GM19324 (cell line): Measurements from ENCODE around the gene ZNF311.
A peak's percentile ranks its signal among the peaks of the same experiment; 100 is the strongest.
"Not testable (repeated sequence)": the region's sequence is repeated elsewhere in the genome, so short reads cannot be mapped to it uniquely, and the experiment has no call there.

Experiments
- ATAC-seq: cut with Tn5 transposase; IDR thresholded peaks from one replicate; pipeline ENCODE4 v1.9.1; 2021; ENCODE audit warnings: mild to moderate bottlenecking, moderate library complexity; ENCODE audit not compliant: unreplicated experiment, low FRiP score

ZNF311 gene

DNA sequence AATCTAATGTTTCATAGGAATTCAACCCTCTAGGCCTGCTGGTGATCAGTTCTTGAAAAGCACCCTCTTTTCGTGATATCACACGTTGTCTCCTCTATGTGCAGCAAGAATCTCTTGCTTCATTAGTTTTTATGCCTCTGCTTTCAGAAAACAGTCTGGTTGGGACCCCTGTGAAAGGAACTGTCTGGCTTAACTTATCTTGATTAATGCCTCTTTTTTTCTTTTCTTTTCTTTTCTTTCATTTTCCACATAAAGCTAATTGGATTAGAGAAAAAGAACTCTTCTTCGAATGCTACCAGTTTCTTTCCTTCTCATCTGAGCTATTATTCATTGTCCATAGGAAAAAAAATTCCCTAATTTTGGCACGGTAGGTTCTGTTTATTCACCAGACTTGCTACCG lies 21.3 kb downstream of the ZNF311 start:
- ATAC-seq: no peak

DNA sequence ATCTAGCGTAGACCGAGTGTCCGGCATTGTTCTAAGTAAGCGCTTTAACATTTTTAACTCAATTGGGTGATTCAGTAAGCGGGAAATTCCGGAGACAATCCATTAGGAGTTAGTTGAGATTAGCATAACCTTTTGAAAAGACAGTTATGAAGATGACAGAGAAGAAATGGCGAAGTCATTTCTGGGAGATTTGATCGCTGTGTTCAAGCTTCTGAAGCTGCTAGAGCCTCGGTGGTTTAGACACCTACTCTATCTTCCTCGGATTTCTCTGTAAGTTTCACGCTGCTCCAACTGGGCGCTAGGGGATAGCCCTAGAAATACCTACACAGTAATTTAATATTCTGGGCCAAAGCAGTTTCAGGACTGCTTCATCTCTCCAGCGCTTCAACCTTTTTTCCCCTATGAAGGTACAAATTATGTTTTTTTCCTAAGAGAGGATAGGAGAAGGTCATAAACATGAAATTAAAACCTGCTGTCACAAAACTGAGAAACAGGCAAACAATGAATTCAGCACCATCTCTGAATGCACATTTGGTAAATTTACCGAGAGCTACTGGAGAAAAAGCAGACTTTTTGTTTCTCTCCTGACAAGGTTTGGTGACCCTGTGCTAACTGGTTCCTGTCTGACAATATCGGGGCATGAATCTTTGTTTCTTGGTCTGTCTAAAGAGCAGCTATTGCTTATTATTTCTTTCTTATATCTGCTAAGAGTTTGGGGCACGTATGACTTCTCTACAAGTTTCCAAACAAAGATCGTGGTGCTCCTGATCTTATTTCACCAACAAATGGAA lies 22.4 kb downstream of the ZNF311 start:
- ATAC-seq: no peak

DNA sequence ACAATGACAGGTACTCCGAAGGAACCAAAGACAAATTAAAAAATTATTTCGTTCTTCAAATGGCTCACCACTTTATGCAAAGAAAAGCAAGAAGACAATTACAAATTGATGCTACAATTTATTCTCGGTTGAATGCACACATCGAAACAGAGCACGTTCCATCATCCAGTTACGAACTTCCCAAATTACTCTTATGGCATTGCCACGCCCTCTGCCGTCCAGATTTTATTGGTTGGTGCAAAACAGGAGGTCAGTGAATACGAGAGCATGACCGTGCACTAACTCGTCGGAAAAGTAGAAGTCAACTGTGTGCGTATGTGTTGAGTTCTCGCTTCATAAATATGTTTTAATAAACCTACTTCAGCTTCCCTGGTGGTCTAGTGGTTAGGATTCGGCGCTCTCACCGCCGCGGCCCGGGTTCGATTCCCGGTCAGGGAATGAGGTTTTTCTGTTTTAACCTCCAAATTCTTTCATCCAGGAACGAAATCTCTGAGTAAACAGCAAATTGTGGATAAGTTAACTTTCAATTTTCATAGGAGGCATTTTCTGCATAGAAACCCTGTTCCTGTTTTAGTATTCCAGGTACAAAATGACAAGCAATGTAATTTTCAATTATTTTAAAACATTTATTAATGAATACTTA lies 23.2 kb downstream of the ZNF311 start:
- ATAC-seq: peak; percentile 49

DNA sequence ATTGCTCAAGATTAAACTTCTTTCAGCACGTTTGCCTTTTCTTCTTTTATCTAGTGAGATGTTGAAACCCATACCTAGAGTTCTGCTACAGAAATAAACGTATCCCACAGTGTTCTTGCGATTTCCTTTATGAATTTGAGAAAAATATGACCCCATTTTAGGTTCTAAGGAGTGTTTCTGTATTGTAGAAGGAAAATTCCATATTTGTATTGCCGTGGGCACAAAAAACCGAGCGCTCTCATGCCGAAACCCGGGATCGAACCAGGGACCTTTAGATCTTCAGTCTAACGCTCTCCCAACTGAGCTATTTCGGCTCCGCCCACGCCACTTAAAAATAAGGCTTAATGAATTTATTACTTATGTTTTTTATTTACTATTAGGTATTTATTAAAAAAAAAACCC lies 23.7 kb downstream of the ZNF311 start:
- no peak for ATAC-seq

DNA sequence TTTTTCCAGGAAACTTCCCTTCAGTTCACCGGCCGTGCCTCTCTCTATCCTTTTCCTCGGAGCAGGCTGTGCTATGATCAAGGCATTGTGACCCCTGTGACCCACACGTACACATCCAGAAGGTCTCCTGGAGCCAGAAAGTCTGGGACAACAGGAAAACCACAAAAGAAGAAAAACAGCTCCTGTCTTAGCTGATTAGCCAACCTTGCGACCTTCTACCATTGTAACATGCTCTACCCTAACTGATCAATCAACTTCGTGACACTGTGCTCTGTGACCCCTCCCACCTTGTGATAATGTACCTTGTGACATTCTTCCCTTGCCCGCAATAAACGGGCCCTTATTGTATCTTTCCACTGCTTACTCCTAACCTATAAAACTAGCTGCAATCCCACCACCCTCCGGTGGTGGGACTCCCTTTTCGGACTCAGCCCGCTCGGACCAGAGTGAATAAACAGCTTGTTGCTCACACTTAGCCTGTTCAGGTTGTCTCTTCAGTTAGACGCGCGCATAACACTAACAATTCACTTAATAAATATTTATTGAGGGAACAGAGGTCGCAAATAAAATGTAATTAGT lies 24.2 kb downstream of the ZNF311 start:
- ATAC-seq: no peak

DNA sequence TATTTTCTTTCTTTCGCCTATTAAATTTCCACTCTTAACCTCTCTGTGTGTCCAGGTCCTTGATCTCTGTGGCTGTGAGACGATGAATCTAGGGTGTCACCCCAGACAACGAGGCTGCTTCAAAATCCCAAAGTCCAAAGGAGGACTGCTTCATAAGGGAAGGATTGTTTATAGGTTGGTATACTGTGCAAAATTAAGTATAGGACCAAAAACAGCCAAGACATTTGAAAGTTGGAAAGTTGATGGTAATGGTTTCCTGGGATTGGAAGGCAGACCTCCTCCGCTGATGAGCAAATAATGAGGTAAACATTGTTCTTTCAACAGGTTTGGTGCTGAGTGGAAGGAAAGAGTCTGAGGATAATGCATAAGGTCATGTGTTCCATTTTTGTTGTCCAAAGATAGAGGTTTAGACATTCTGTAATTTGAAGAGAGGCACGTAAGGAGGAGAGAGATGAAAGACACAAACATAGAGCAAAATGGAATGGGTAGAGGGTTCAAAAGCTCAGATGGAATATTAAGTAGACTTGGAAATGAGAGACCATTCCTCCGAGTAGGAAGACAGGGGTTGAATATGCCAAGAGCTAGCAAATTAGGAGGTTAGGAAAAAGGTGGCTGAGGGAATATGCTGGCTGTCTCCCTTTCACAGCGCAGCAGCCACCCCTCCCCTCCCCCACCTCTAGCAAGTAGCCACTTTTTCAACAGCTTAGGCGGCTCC lies 24.8 kb downstream of the ZNF311 start:
- no peak for ATAC-seq

DNA sequence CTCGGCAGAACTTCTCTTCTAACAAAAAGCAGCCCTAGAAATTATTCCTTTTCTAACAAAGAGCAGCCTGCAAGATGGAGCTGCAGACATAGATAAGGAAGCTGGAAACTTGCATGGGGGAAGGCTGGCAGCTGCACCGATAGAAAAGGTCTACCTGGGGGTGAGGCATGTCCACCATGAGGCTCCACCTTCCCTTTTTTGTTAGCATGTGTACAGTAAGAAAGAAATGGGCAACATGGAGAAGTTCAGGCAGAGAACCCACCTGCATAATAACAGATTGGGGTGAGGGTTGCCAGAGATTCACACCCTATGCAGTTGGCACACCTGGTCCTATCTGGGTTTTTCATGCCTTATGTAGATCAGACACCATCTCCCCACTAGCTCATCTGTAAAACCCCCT lies 25.4 kb downstream of the ZNF311 start:
- no peak for ATAC-seq

DNA sequence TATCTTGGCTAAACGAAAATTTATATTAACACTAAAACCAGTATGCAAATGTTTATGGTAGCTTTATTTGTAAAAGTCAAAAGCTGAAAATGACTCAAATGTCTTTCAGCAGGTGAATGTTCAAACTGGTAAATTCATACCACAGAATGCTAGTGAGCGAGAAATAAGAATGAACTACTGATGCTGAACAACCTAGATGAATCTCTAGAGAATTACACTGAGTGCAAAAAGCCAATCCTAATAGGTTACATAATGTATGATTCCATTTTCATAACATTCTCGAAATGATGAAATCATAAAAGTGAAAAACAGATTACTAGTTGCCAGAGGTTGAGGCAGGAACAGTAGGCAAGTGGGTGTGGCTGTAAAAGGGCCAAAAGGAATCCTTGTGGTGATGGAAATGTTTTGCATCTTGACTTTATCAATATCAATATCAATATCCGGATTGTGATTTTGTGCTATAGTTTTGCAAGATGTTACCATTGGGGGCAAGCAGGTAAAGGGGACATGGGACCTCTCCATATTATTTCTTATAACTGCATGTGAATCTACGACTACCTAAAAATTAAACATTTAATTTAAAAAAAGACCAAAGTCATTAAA lies 26.1 kb downstream of the ZNF311 start:
- no peak for ATAC-seq

DNA sequence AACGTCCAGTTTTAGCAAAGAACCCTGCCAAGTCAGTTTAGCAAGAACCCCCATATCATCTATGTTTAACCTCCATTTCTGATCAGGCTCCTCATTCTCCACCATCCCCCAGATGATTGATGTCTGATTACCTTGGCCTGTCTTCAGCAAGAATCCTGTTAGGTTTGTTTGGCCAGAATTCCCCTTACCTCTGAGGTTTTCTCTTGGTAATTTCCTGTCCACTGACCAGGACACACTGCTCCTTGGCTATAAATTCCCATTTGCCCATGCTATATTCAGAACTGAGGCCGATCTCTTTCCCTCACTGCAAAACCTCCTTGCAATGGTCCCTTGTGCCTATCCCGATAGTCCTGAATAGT lies 27.0 kb downstream of the ZNF311 start:
- ATAC-seq: no peak

DNA sequence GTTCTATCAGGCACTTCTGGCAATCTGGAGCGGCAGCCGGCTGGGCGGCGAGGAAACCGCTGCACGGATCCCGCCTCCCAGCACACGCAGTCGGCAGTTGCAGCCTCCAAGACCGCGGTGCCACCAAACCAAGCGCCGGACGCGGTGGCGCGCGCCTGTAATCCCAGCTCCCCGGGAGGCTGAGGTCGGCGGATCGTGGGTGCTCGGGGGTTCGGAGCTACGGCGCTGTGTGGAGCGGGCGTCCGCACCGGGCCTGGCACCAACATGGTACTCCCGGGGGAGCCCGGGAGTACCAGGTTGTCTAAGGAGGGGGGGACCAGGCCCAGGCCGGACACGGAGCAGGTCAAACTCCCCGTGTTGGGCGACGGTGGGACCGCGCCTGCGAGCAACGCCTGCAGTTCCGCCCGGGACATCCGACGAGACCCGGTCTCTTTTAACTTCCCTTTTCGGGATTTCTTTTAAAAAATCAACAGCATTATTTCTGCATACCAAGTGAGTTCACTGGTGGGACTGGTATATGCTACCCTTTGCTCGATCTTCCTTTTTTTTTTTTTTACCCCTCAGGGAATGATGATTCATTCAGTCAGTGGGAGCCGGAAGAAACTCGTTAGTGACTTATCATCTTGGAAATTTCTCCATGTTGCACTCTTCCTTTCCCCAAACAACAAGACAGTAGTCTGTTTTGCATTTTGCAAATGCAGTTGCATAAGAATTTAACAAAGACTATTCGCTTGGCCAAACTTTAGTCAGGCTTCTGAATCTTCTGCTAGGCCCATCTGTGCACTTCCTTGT lies 27.6 kb downstream of the ZNF311 start:
- no peak for ATAC-seq

DNA sequence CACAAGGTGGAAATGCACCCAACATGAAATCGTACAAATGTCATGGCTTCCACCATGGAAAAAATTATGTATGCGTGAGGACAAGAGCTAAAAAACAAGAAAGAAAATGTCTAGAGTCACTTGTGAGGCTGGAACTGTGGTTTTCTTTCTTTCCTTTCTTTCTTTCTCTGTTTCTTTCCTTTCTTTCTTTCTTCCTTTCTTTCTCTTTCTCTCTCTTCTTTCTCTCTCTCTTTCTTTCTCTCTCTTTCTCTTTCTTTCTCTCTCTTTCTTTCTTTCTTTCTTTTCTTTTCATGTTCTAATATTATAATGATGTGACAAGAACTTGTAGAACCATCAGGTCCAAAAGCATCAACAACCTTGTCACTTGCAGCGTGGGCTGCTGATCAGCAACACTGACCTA lies 28.4 kb downstream of the ZNF311 start:
- ATAC-seq: no peak

DNA sequence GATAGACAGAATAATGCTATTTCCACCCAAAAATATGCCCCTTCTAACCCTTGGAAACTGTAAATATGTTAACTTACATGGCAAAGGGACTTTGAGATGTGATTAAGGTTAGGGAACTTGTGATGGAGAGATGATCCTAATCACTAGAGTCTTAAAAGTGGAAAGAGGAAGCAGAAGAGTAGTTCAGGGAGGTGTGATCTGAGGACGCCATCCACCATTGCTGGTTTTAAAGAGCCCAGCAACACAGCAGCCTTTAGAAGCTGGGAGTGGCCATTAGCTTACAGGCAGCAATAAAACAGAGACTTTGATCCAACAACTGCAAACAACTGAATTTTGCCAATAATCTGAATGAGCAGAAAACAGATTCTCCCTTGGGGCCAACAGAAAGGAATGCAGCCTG lies 30.6 kb downstream of the ZNF311 start:
- ATAC-seq: no peak

DNA sequence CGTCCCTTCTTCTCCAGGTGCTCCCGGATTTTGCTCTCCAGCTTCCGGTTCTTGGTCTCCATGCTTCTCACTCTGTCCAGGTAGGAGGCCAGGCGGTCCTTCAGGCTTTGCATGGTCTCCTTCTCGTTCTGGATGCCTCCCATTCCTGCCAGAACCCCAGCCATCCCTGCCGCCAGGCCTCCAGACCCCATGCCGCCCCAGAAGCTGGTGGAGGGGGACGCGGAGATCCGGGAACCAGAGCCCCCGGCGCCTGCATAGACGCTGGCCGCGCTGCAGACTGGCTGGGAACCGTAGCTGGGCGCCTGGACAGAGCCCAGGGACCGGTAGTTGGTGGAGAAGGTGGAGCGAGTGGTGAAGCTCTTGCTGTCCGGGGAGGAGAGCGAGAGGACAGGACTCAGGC lies 35.1 kb downstream of the ZNF311 start:
- ATAC-seq: not testable (repeated sequence)

DNA sequence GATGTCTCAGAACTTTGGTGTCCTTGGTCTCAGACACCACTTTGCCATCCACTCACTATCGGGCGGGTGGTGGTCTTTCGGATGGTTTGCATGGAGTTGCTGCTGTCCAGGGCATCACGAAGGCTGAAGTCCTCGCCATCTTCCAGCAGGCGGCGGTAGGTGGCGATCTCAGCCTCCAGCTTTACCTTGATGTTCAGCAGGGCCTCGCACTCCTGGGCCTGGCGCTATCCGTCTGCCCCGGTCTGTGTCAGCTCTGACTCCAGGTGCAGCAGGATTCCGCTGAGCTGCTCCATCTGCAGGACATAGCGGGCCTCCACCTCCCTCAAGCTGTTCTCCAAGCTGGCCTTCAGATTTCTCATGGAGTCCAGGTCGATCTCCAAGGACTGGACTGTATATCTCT lies 36.0 kb downstream of the ZNF311 start:
- ATAC-seq: no peak

DNA sequence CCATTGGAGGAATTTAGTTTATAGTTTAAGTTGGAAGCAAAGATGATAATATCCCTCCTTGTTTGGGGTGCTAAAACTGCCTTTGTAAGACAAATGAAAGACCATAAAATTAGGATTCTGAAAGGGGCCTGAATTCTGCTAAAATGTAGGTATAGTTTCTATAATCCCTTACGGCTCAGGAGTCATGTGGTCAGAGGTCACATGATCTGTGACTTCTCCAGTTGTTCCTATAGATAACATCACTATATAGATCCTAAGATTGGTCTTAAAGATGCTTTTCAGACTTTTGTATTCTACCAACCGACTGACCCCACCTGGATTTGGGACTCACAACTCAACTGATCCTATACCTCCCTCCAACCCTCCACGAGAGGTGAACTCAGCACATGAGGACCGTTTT lies 36.6 kb downstream of the ZNF311 start:
- ATAC-seq: no peak

DNA sequence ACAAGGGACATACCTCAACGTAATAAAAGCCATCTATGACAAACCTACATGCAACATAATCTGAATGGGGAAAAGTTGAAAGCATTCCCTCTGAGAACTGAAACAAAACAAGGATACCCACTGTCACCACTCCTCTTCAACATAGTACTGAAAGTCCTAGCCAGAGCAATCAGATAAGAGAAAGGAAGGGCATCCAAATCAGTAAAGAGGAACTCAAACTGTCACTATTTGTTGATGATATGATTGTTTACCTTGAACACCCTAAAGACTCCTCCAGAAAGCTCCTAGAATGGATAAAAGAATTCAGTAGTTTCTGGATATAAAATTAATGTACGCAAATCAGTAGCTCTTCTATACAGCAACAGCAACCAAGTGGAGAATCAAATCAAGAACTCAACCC lies 39.4 kb downstream of the ZNF311 start:
- no peak for ATAC-seq

DNA sequence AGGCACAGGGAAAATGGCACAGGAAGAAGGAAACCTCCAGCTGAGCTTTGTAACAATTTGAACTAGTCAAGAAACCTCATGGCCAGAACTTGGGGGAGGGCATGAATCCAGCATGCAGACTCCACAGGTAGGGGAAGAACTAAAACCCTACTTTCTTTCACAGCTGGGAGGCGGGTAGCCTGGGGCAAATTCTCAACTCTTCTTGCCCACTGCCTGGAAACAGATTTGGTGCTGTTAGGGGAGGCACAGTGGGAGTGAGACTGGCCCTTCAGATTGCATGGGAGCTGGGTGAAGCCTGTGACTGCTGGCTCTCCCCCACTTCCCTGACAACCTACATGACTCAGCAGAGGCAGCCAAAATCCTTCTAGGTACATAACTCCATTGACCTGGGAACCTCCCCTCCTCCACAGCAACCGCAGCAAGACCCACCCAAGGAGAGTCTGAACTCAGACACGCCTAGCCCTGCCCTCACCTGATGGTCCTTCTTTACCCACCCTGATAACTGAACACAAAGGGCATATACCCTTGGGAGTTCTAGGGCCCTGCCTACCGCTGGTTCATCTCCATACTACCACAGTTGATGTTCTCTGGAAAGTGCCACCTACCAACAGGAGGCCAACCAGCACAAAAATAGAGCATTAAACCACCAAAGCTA lies 44.1 kb downstream of the ZNF311 start:
- ATAC-seq: no peak

DNA sequence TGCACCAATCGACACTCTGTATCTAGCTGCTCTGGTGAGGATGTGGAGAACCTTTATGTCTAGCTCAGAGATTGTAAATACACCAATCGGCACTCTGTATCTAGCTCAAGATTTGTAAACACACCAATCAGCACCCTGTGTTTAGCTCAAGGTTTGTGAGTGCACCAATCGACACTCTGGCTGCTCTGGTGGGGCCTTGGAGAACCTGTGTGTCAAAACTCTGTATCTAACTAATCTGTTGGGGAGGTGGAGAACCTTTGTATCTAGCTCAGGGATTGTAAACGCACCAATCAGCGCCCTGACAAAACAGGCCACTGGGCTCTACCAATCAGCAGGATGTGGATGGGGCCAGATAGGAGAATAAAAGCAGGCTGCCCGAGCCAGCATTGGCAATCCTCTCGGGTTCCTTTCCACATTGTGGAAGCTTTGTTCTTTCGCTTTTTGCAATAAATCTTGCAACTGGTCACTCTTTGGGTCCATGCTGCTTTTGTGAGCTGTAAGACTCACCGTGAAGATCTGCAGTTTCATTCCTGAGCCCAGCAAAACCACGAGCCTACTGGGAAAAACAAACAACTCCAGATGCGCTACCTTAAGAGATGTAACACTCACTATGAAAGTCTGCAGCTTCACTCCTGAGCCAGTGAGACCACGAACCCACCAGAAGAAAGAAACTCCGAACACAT lies 46.4 kb downstream of the ZNF311 start:
- ATAC-seq: not testable (repeated sequence)

DNA sequence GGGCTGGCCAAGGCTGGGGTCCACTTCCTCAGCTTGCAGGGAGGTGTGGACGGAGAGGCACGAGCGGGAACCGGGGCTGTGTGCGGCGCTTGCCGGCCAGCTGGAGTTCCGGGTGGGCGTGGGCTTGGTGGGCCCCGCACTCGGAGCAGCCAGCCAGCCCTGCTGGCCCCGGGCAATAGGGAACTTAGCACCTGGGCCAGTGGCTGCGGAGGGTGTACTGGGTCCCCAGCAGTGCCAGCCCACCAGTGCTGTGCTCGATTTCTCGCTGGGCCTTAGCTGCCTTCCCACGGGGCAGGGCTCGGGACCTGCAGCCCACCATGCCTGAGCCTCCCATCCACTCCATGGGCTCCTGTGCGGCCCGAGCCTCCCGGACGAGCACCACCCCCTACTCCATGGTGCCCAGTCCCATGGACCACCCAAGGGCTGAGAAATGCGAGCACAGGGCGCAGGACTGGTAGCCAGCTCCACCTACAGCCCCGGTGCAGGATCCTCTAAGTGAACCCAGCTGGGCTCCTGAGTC lies 47.3 kb downstream of the ZNF311 start:
- not testable (repeated sequence) for ATAC-seq
